H1 (cell line): ENCODE results near the gene FBXO11. TPM values are rescaled to one million over a fixed set of nuclear protein-coding genes. Genes with fewer than 3 reads are reported as not detected.

Experiments
- CHD7 ChIP-seq: fragments of 300-600 bp; sonication (generic); IDR thresholded peaks from 2 replicates; pipeline ENCODE4 v1.7.1; 2012; ENCODE audit warnings: low read length, moderate library complexity, mild to moderate bottlenecking, inconsistent platforms; ENCODE audit not compliant: insufficient replicate concordance
- SIN3A ChIP-seq, 2 experiments: IDR thresholded peaks in 1 of 2; conservative IDR thresholded peaks in 1 of 2; 2 replicates each; pipeline ENCODE4 v1.6.1; 2011 to 2012; ENCODE audit warnings: low read length in 2 of 2, improper control_type of control experiment in 1 of 2, low read depth in 1 of 2, mild to moderate bottlenecking in 1 of 2
- SIRT6 ChIP-seq: IDR thresholded peaks from one replicate; pipeline ENCODE4 v1.7.1; 2012; ENCODE audit warnings: low read length, inconsistent platforms
- polyA plus RNA-seq, 7 experiments: library from polyadenylated mRNA; depleted of rRNA in 3 of 7; stranded (reverse) in 5 of 7; unstranded in 2 of 7; fragments of >200 nt in 5 of 7; fragments of 200-250 nt in 2 of 7; gene quantifications; 1 replicate in 5 of 7; 2 replicates in 1 of 7; 4 replicates in 1 of 7; pipeline versions ENCODE4 v1.2.1 to v1.2.3, GENCODE V29; 2011 to 2013; ENCODE audit warnings: missing spikeins in 2 of 7, mixed read lengths in 2 of 7
- total RNA-seq: library from RNA; stranded (reverse); fragmentation: NEBNext Ultra II Directional; extraction: Animal tissue kit (Norgen Biotek cat#: 25700); gene quantifications from 2 replicates; pipeline ENCODE4 v1.2.1, GENCODE V29; 2021

FBXO11 gene
- total and polyA plus RNA-seq, 2 of the 8 experiments (the other 6 are each of a cell fraction or from before 2014, with no cell fraction given), result 21.7 to 57.3 TPM

- TF ChIP-seq CHD7, result no peak
- no peak for TF ChIP-seq SIRT6
- no peak for TF ChIP-seq SIN3A (conservative IDR thresholded peaks at IDR 0.05 in 1 of 2, IDR thresholded peaks at IDR 0.05 in 1 of 2; ENCODE audit: low read depth in 1 of 2, low read length in 2 of 2)
Observed at GRCh38 chr2:47778698-47779425, 127.4 kb downstream of the FBXO11 start (continued).
